HG03095 (cell line): ENCODE measurements around the gene FANCG.

Experiments
- ATAC-seq: cut with Tn5 transposase; IDR thresholded peaks from one replicate; pipeline ENCODE4 v1.9.1; 2021; ENCODE audit warnings: moderate library complexity; ENCODE audit not compliant: unreplicated experiment

Gene FANCG

GRCh38 chr9:35026671-35027070 is 53.1 kb downstream of the FANCG start:
- ATAC-seq, result no peak
